Fibroblast of pulmonary artery (primary cell): ENCODE measurements around the gene SIX3.

ENCODE experiments used
- DNase-seq: peaks from one replicate; pipeline ENCODE4 v3.0.0-alpha.2; 2010; ENCODE audit warnings: low read depth
- H3K4me3 ChIP-seq: replicated peaks from 2 replicates; pipeline ENCODE4 v1.5.1; 2011; ENCODE audit warnings: low read depth, mild to moderate bottlenecking, control low read depth, low read length, moderate library complexity
- CTCF ChIP-seq: IDR thresholded peaks from 2 replicates; pipeline ENCODE4 v1.5.1; 2011; ENCODE audit warnings: mild to moderate bottlenecking, control low read depth, low read length, inconsistent platforms; ENCODE audit errors: missing control alignments

The SIX3 gene

DNA sequence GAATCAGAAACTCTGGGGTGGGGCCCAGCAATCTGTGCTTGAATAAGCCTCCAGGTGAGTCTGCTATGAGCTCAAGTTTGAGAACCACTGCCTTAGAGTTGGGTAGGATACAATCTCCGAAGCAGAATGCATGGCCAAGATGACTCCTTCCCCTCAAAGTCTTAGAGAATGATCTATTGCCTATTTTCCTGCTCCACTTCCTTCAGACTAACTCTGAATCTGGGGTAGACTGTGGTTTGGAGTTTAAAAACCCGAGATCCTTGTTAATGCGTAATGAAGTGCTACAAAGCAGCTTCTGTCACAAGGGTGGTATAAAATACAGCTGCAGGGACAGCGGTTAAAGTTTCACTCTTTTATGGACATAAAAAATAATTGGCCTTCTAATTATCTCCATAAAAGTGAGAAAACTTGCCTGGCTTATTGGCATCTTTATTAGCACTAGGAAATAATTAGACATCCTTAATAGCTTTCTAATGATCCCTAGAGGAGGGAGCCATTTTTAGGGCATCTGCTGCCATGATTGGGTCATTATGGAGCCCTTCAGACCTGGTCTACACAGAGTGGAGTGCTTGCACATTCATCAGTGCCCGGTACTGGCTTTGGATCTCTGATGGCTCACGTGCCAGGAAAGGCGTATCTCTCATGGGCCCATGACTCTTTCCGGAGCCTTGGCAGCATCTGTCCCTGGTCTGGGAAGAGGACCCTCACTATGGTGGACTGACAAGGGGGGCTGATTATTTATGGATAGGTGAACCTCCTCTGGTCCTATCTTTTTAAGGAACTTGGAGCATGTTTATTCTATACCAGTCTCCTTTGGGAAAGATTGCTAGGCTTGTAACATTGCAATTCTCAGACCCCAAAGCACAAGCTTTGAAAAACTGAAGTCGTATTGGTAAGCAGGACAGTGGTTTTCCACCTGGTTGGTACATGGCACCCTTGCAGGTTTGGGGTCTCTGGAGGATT is 39.5 kb downstream of the SIX3 start:
- no peak for TF ChIP-seq CTCF
- H3K4me3 ChIP-seq, result no peak overlapping the region
- no peak for DNase-seq

GRCh38 chr2:44981714-44982108 is 40.2 kb downstream of the SIX3 start:
- peak; percentile 85 for TF ChIP-seq CTCF
- no peak overlapping the region for H3K4me3 ChIP-seq
- DNase-seq, result peak; percentile 86

- H3K4me3 ChIP-seq, result no peak overlapping the region
- no peak for TF ChIP-seq CTCF
- no peak for DNase-seq
Measured at GRCh38 chr2:44983836-44984604, 42.5 kb downstream of the SIX3 start.

DNA sequence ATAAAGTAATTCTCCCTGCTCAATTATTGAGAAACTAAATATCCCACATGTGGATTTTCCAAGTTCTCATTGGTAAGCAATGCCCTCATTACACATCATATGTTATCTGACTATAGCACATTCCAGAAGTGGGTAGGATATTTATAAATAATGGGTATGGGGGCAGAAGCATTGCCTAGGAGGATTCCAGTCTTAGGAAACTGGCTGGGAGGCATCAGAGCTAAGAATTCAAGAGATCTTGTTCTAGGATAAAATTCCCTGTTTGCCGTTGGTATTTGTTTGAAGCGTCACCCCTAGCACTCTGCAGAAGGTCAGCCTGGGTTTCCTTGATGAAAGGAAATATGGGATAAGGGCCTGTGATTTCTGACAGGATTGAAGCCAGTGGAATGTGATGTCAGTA is 47.7 kb downstream of the SIX3 start:
- H3K4me3 ChIP-seq, result no peak overlapping the region
- no peak for TF ChIP-seq CTCF
- no peak for DNase-seq

DNA sequence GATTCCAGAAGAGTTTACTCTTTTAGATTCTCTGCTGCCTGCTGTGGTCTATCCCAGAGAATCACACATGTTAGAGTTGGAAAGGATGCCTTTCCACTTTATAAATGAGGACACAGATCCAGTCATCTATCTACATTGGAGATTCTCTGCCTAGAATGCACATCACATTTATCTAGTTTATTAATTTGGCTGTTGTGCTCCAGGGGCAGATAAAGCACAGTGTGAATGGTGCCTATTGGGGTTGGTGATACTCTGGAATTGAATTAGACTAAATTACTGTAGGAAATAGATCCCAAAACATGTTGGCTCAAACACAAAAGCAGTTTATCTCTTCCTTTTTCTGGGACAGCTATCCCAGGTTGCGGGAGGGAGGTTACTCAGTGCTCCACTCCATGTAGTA is 52.9 kb downstream of the SIX3 start:
- DNase-seq, result no peak
- no peak for TF ChIP-seq CTCF
- no peak overlapping the region for H3K4me3 ChIP-seq
